ENCODE data around the gene KCNG4.

DNA sequence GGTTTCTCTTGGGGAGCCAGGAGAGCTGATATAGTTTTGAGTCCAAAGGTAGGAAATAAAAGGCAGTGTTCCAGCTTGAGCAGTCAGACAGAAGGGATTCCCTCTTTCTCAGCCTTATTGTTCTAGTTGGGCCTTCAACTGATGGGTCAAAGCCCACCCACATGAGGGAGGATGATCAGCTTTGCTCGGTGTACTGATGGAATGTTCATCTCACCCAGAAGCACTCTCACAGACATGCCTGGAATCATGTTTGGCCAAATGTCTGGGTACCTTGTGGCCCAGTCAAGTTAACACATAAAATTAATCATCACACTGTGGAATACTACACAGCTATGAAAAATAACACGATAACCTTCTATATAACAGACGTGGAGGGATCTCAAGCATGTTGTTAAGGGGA is 23.1 kb upstream of the KCNG4 start:
- TF ChIP-seq, protein P1, sequence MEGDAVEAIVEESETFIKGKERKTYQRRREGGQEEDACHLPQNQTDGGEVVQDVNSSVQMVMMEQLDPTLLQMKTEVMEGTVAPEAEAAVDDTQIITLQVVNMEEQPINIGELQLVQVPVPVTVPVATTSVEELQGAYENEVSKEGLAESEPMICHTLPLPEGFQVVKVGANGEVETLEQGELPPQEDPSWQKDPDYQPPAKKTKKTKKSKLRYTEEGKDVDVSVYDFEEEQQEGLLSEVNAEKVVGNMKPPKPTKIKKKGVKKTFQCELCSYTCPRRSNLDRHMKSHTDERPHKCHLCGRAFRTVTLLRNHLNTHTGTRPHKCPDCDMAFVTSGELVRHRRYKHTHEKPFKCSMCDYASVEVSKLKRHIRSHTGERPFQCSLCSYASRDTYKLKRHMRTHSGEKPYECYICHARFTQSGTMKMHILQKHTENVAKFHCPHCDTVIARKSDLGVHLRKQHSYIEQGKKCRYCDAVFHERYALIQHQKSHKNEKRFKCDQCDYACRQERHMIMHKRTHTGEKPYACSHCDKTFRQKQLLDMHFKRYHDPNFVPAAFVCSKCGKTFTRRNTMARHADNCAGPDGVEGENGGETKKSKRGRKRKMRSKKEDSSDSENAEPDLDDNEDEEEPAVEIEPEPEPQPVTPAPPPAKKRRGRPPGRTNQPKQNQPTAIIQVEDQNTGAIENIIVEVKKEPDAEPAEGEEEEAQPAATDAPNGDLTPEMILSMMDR (IDR thresholded peaks at IDR 0.05), result no peak
- no peak for TF ChIP-seq POLR2A (IDR thresholded peaks at IDR 0.05)
- TF ChIP-seq EP300 (IDR thresholded peaks at IDR 0.05), result no peak

Data from ovary (tissue), 3 donors.